ENCODE results near the gene SPRR2E. TPM values are rescaled to one million over a fixed set of nuclear protein-coding genes. Genes with fewer than 3 reads are reported as not detected.
"Not testable (repeated sequence)": the region's sequence is repeated elsewhere in the genome, so short reads cannot be mapped to it uniquely, and the experiment has no call there.

The SPRR2E gene
- total RNA-seq, 3 donors from 2014 or later (not counting 1 experiment from before 2014, with no cell fraction given), result not detected

DNA sequence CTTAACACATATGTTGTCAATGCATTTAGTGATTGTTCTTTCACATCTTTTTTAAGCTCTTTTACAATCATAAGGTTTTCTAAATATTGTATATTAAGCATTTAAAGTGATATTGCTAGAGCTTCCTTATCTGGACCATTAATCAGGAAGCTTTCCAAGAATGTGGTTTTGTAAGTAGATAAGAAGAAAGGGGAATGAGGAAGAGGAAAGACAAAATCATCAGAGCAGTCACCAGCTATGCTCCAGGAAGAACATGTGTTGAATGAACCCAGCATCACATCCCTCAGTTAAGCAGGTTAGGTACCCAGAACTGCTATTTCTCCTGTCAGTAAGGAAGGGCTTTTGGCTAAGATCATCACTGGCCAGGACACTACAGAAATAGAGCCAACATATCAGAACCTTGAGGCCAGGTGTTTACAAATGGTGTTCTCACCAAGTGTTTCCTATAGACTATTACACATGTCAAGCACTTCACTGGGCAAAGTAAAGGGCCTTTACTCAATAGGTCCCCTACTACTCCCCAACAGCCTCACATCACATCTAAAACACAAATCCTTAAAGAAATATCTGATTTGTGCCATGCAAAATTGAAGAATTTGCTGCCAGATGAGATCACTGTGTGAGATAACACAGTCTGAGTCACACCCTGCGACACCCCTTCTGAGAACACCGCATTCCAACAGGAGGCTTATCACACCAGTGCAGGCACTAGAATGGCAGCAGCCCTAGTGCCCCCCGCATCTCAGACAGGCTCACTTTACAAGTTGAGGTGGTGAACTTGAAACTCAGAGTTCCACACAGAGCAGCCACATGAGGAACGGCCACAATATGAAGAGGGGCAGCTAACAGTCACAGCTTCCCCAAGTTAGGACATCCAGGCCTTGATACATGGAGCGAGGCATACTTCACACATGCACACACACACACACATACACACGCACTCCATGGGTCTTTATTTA lies 35.2 kb downstream of the SPRR2E start:
- H3K4me3 Mint-ChIP-seq, result no peak overlapping the region
- ATAC-seq, result no peak

DNA sequence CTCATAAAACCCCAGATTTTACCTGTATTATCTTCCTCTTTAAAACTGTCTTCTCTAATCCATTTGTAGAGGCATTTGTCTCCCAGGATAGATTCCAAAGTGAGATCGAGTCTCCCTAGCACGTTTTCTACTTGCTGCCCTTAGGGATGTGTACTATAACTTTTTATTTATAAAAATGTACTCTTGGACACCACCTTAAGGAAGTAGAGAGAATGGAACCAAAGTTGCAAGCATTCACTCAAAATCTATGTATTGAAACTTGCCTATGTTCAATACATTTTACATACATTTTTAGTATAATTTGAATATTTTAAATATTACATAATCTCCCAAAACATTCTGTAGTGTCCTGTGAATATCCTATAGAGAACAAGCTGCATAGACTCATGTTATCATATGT lies 36.2 kb downstream of the SPRR2E start:
- H3K27me3 ChIP-seq (ENCODE audit: control insufficient read depth, insufficient read depth, low read length), result no peaks in the 10 kb centered on the region
- Mint-ChIP-seq H3K36me3 (no peaks in the 10 kb centered on the region), H3K9me3 (no peaks in the 10 kb centered on the region), H3K4me1 (no peaks in the 10 kb centered on the region), H3K27me3 (ENCODE audit: low read depth in 2 of 2) (peaks cover 14 to 53% of the 10 kb centered on the region in 2 donors), H3K27ac (no peak overlapping the region), H3K4me3 (no peak overlapping the region)
- no CpG with 5 or more reads among the region's 2 CpGs for WGBS (ENCODE audit: insufficient coverage)
- no peak for TF ChIP-seq CTCF (IDR thresholded peaks at IDR 0.05)
- intact Hi-C loops (cut with micrococcal nuclease), result no loop called here
- H3K27ac ChIP-seq (ENCODE audit: low read length), result no peak overlapping the region
- no peaks in the 10 kb centered on the region for H3K4me1 ChIP-seq (ENCODE audit: control insufficient read depth, insufficient read depth, low read length)
- ATAC-seq (no peak), DNase-seq (no peak)
- no peak overlapping the region for H3K4me3 ChIP-seq (ENCODE audit: low read length)
- H3K36me3 ChIP-seq (ENCODE audit: control insufficient read depth, insufficient read depth, low read length), result no peaks in the 10 kb centered on the region
- no peaks in the 10 kb centered on the region for H3K9me3 ChIP-seq (ENCODE audit: control insufficient read depth, insufficient read depth, low read length)

More for the DNA sequence above, 35.2 kb downstream of the SPRR2E start:
- TF ChIP-seq CTCF (IDR thresholded peaks at IDR 0.05), result no peak
- no peaks in the 10 kb centered on the region for H3K4me1 Mint-ChIP-seq
- H3K4me3 ChIP-seq (ENCODE audit: low read length), result no peak overlapping the region
- H3K27ac Mint-ChIP-seq, result no peak overlapping the region
- no peaks in the 10 kb centered on the region for H3K27me3 ChIP-seq (ENCODE audit: control insufficient read depth, insufficient read depth, low read length)
- no peaks in the 10 kb centered on the region for H3K9me3 Mint-ChIP-seq
- peaks cover 14 to 44% of the 10 kb centered on the region in 2 donors for H3K27me3 Mint-ChIP-seq (ENCODE audit: low read depth in 2 of 2)
- intact Hi-C loops (cut with micrococcal nuclease), result no loop called here
- DNase-seq, result no peak
- no peaks in the 10 kb centered on the region for H3K9me3 ChIP-seq (ENCODE audit: control insufficient read depth, insufficient read depth, low read length)
- H3K36me3 Mint-ChIP-seq, result no peaks in the 10 kb centered on the region
- 57% methylated on average over 6 of the region's 6 CpGs for WGBS (ENCODE audit: insufficient coverage)
- H3K27ac ChIP-seq (ENCODE audit: low read length), result no peak overlapping the region
- H3K36me3 ChIP-seq (ENCODE audit: control insufficient read depth, insufficient read depth, low read length), result no peaks in the 10 kb centered on the region
- no peaks in the 10 kb centered on the region for H3K4me1 ChIP-seq (ENCODE audit: control insufficient read depth, insufficient read depth, low read length)

DNA sequence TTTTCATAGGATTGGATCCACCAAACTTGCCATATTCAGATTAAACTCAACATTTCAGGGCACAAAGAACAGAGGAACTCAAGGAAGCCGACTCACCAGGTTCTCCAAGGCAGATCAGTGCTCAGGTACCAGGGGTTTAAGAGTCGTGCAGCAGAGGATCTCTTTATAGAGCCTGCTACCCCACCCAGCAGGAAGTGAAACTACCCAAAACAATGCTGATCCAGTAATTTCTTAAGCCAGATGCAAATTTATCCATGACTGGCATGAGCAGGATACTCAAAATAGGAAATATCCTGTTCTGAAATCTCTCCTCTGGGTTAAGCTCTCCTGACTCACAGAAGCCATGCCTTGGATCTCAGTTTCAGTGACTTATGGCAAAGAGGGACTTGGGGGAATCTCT lies 37.0 kb downstream of the SPRR2E start, which contains the start of gene SPRR2A:
Gene SPRR2A (minus strand): TSS at position 138 of the 400 bp plus-strand sequence. CDS start 777 bp downstream, outside the sequence.
- H3K36me3 ChIP-seq (ENCODE audit: control insufficient read depth, insufficient read depth, low read length), result no peaks in the 10 kb centered on the region

GRCh38 chr1:153056111-153056510 lies 38.2 kb downstream of the SPRR2E start:
- H3K4me3 Mint-ChIP-seq; H3K9me3 ChIP-seq (ENCODE audit: control insufficient read depth, insufficient read depth, low read length); intact Hi-C loops (cut with micrococcal nuclease); ATAC-seq; H3K36me3 Mint-ChIP-seq; H3K9me3 Mint-ChIP-seq; H3K27ac ChIP-seq (ENCODE audit: low read length); H3K27me3 ChIP-seq (ENCODE audit: control insufficient read depth, insufficient read depth, low read length); H3K4me1 Mint-ChIP-seq; H3K4me3 ChIP-seq (ENCODE audit: low read length); H3K27ac Mint-ChIP-seq; H3K36me3 ChIP-seq (ENCODE audit: control insufficient read depth, insufficient read depth, low read length); DNase-seq; H3K4me1 ChIP-seq (ENCODE audit: control insufficient read depth, insufficient read depth, low read length): not testable (repeated sequence)
- WGBS (ENCODE audit: insufficient coverage), result 60% methylated on average over 3 of the region's 3 CpGs
- peaks cover 15 to 65% of the 10 kb centered on the region in 2 donors for H3K27me3 Mint-ChIP-seq (ENCODE audit: low read depth in 2 of 2)

More for the DNA sequence above, 37.0 kb downstream of the SPRR2E start, which contains the start of gene SPRR2A:
- no peak for TF ChIP-seq CTCF (IDR thresholded peaks at IDR 0.05)
- H3K27me3 ChIP-seq (ENCODE audit: control insufficient read depth, insufficient read depth, low read length), result no peaks in the 10 kb centered on the region
- H3K4me1 ChIP-seq (ENCODE audit: control insufficient read depth, insufficient read depth, low read length), result no peaks in the 10 kb centered on the region
- no peak within 1 kb of the TSS for H3K4me3 ChIP-seq (ENCODE audit: low read length)
- Mint-ChIP-seq H3K36me3 (no peaks in the 10 kb centered on the region), H3K9me3 (no peaks in the 10 kb centered on the region), H3K4me3 (no peak within 1 kb of the TSS), H3K4me1 (no peaks in the 10 kb centered on the region), H3K27me3 (ENCODE audit: low read depth in 2 of 2) (peaks cover 14 to 60% of the 10 kb centered on the region in 2 donors), H3K27ac (no peak within 1 kb of the TSS)
- no peaks in the 10 kb centered on the region for H3K9me3 ChIP-seq (ENCODE audit: control insufficient read depth, insufficient read depth, low read length)
- intact Hi-C loops (cut with micrococcal nuclease), result no loop called here
- DNase-seq (no peak), ATAC-seq (no peak)
- 59% methylated on average over 2 of the region's 2 CpGs for WGBS (ENCODE audit: insufficient coverage)
- H3K27ac ChIP-seq (ENCODE audit: low read length), result no peak within 1 kb of the TSS

Data from natural killer cell (primary cell).